SK-MEL-5 (cell line): ENCODE results near the gene NUDT16L1. TPM values are rescaled to one million over a fixed set of nuclear protein-coding genes. Genes with fewer than 3 reads are reported as not detected.
"Not testable (repeated sequence)": the region's sequence is repeated elsewhere in the genome, so short reads cannot be mapped to it uniquely, and the experiment has no call there.

Experiments
- DNase-seq: peaks from one replicate; pipeline ENCODE4 v3.0.0-alpha.2; 2016; ENCODE audit warnings: low read depth, low spot score
- in situ Hi-C: cut with HindIII; loops from 2 replicates; pipeline ENCODE4 v1.10.0; 2016; ENCODE audit warnings: low sequenced_read_pairs, high pct_unique_total_duplicates, low pct_unique_long_range_greater_than_20kb
- polyA plus RNA-seq, 2 experiments: library from polyadenylated mRNA; depleted of rRNA; stranded (reverse); fragments of >200 nt; gene quantifications; 2 replicates each; pipeline ENCODE4 v1.2.3, GENCODE V29; 2015
- total RNA-seq: library from RNA; depleted of rRNA; stranded (reverse); fragments of >200 nt; shearing (Covaris generic); gene quantifications from 2 replicates; pipeline ENCODE4 v1.2.3, GENCODE V29; 2014; rRNA removed

Gene NUDT16L1
- 27.6 and 28.8 TPM in 2 replicates for total RNA-seq
- polyA plus RNA-seq (2015; cell fraction: cytosol; rRNA removed): 28.1 and 33.7 TPM in 2 replicates
- polyA plus RNA-seq (2015; cell fraction: nucleus; rRNA removed): 11.0 and 12.4 TPM in 2 replicates

DNA sequence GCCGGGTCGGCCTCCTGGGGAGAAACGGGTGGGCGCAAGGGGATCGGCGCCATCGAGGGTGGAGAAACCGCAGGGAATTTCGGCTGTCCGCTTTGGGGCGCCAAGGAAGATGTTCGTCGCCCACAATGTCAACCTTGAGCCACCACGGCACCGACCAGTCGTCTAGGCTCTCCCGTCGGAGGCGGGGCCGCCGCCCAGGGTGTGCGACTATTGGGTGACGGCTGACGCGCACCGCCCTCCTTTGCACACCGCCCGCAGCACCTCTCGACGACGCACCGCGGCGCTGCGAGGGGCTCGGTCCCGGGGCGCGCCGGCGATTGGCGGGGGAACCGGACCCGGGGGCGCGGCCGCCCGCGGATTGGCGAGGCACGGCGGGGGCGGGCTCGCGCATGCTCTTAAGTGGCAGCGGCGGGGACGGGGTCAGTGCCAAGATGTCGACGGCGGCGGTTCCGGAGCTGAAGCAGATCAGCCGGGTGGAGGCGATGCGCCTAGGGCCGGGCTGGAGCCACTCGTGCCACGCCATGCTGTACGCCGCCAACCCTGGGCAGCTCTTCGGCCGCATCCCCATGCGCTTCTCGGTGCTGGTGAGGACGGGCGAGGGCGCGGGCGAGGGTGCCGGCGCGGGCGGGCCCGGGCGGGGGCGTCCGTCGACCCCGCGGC, at the start of gene NUDT16L1:
Gene NUDT16L1 (plus strand): TSS at position 267 of the 660 bp plus-strand sequence. CDS start 165 bp downstream, at position 432.
- peak; percentile 91 for DNase-seq
- in situ Hi-C loops: no loop called here

DNA sequence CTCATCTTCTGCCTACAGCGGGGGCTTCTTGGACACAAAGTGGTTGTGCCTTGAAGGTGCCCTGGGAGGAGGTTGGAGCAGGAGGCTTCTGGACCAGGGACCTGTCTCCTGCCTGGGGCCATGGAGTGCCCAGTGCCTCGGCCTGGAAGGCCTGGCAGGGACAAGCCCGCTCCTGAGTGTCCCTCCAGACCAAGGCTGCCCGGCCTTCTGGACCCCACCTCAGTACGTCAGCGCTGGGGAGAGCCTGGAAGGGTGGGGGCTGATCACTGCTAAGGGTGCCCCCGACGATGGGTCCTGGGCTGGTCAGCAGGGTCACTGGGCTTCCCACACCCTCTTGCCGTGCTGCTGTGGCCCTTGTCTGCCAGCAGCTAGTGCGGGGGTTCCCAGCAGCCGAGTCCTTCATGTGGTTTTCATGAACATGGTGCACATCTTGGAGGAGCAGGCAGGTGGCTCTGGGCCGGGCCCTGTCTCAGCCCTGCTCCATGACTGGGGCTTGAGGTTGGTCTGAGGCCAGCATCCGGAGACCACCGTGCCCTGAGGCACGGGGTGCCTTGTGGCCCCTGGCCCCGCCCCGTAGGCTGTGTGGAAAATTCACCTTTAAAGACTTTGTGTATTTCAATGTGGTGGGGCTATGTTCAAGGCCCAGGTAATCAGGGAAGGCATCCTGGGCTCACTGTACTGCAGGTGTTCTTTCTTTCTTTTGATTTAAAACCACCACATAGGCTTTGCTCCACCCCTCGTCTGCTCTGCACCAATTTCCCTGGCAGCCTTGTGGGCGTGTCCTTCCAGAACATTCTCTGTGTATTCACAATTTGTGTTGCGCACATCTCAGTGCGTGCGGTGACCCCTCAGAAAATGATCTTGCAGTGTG, 46.4 kb upstream of the NUDT16L1 start:
- no peak for DNase-seq
- in situ Hi-C loops: no loop called here

DNA sequence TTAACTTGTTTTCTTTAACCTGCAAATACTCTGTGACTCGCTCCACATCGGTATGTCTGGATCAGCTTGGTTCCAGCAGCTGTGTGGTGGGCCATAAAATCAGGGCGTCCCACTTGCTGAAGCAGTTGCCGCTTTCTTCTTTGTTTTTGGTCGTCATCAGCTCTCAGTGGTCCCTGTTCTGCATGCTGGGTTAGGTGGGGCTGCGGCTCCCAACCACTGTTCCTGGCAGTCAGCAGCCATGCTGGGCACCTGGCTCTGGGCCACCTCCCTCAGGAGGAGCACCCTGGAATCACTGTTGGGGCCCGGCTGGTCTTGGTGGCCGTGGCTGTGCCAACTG, 45.8 kb upstream of the NUDT16L1 start:
- in situ Hi-C loops: no loop called here
- no peak for DNase-seq

DNA sequence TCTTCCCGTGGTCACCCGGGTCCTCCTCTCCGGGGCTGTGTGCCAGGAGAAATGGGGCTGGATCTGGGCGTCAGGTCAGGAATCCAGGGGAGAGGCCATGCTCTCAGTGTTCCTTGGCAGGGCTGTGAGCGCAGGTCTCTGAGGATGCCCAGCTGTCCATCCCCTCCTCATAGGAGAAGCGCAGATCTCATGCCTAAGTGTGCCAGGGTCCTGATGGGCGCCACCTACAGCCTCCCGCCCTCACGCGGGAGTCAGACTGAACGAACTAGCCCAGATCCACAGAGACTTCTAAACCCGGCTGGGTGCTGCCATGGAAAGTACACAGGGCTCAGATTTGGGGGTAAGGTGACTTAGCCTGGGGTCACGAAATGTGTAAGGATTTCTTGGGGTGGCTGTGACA, 44.4 kb upstream of the NUDT16L1 start:
- in situ Hi-C loops: no loop called here
- no peak for DNase-seq

DNA sequence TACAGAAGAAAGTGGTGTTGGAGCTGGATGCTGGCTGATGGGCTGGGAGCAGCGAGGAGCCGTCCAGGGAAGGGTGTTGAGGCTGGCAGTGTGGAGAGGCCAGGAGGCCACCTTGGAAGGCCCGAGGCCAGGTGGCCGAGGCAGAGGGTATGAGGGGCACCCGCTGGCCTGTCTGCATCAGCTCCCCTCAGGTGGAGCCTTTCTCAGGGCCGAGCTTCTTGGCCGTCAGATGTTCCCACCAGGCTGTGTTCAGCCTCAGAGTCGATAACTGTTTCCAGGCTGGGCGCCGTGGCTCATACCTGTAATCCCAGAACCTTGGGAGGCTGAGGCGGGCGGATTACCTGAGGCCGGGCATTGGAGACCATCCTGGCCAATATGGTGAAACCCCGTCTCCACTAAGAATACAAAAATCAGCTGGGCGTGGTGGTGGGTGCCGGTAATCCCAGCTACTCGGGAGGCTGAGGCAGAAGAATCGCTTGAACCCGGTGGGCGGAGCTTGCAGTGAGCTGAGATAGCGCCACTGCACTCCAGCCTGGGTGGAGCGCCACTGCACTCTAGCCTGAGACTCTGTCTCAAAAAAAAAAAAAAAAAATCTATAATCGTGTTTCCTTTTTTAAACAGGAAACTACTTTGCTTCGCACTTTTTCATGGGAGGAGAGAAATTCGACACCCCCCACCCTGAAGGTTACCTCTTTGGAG, 43.5 kb upstream of the NUDT16L1 start:
- in situ Hi-C loops: no loop called here
- no peak for DNase-seq

DNA sequence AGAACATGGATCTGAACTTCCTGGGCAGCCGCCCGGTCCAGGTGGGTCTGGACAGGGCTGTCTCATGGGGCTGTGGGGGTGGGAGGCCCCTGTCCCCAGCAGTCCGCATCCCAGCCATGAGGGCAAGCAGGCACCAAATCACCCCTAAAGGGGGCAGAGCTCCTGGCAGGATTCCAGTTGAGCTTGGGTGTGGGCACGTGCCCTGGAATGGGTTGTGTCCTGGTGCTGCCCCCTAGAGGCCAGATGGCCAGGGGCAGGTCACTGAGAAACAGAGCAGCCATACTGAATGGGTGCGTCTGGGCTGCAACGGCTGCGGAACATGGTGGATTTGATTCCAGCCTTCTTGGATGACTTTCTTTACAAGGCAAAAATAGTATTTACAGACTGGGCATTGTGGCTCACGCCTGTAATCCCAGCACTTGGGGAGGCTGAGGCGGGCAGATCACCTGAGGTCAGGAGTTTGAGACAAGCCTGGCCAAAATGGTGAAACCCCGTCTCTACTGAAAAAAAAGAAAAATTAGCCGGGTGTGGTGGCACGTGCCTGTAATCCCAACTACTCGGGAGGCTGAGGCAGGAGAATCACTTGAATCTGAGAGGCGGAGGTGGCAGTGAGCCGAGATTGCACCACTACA, 42.8 kb upstream of the NUDT16L1 start:
- peak; percentile 89 for DNase-seq
- in situ Hi-C loops: not testable (repeated sequence)

DNA sequence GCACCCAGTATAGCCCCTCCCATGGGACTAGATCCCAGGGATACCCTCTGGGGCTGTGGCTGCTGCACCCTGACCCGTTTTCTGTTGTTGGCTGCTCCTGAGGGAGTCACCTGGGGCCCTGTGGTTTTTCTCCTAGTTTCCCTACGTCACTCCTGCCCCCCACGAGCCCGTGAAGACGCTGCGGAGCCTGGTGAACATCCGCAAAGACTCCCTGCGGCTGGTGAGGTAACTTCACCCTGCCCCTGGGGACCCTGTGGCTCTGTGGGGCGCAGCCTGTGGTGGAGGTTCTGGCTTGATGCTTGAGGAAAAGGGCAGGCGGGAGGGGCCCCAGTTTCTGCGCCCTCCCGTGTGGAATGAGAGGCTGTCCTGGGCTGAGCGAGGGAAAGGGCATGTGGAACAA, 41.5 kb upstream of the NUDT16L1 start:
- in situ Hi-C loops: no loop called here
- DNase-seq: no peak

DNA sequence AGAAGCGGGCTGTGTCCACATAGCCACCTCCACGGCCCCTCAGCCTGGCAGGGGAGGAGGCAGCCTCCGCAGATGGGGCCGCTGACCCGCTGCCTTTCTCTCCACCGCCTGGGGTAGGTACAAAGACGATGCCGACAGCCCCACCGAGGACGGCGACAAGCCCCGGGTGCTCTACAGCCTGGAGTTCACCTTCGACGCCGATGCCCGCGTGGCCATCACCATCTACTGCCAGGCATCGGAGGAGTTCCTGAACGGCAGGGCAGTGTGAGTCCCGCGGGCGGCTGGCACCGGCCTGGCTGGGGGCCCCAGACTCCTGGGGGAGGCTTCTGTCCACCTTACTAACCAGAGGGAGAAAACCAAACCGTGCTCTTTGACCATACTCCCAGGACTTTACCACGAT, 40.8 kb upstream of the NUDT16L1 start:
- DNase-seq: no peak
- in situ Hi-C loops: no loop called here

DNA sequence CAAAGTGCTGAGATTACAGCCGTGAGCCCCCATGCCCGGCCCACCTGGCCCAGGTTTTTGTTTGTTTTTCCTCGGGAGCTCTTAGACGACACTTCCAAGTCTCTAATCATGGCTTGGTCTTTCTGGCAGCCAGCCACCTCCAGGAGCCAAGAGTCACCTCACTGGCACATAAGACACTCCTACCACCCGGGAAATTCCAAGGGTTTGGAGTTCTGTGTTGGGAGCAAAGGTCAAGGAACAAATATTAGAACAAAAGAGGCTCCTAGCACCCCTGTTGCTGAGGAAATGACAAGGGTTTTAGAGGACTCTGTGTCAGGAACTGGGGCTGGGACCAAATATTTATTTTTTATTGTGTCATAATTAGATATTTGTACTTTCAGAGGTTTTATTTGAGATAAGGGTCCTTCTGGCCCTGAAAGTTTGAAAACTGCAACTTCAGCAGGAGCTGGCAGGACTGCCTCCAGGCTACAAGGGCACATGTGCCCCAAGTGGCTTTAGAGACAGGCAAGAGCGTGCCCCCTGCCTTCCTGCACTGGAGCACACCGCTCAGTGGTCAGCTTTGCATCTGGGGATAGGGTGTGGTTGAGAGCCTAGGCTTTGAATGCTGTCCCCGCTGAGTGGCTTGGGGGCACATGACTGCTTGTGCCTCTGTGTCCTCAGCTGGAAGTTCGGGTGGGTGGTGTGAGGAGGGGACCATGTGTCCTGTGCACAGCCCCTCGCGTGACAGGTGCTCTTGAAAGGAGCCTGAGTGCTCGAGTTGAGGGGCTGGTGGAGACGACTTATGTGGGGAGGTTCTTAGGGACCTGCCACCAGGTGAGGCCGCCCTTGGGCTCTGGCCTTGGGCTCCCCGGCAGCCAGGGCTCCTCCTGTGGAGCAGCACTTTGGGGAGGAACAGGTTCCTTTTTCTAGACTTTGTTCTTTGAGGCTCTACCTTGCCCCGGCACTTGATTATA, 39.1 kb upstream of the NUDT16L1 start:
- DNase-seq: no peak
- in situ Hi-C loops: no loop called here

DNA sequence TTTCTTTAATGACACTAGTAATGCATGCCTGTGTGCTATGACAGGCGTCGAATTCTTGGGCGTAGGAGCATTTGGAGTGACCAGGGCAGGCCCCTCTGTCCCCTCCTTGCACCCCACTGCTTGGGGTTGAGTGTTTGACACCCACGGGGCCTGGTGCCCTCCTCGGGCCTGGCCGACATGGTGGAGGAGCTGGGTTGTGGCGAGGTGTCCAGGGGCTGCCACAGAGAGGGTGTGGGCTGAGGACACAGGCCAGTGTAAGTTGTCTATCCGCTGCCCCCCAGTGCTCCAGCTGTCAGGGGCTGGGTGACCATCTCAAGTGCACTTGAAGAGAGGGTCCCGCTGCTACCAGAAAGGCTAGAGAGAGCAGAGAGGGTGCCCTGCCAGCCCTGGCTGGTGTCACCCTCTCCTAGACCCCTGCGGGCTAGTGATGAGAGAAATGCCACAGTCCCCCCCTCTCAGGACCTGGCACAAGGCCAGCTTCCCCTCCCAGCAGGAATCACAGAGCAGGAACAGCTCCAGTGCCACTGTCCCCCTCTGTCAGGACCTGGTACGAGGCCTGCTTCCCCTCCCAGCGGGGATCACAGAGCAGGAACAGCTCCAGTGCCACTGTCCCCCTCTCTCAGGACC, 38.3 kb upstream of the NUDT16L1 start:
- in situ Hi-C loops: no loop called here
- DNase-seq: no peak

DNA sequence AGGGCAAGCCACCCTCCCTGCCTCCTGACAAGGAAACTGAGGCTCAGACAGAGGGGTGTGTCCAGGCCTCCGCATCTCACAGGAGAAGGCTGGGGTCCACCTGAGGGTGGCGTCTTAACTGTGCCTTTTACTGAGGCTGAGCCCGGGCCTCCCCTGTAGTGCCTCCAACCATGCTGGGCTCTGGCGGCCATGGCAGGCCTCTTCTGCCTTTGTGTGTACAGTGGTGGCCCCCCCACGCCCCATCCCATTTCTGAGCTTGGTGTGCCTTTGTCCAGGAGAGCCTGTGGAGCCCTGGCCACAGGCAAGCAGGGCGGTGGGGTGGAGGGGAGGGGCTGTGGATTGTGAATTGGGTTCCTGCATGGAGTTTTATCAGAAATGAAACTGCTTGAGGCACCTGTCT, 37.6 kb upstream of the NUDT16L1 start:
- in situ Hi-C loops: no loop called here
- no peak for DNase-seq

DNA sequence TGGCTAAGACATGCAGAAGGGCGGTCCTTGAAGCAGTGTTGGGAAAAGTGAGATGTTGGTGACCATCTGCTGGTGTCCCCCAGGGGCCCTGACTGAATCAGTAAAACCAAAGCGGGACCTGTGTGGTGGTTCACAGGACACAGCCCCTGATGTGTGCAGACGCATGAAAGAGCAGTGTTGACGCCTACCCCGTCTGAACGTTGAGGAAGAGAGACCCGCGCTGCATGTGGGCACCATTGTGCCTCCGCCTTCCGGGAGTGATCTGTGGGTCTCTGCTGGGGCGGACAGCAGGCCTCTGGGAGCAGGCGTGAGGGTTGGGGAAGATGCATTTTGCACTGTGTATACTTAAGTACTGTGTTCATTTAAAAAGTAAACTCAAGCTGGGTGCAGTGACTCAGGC, 37.1 kb upstream of the NUDT16L1 start:
- DNase-seq: no peak
- in situ Hi-C loops: no loop called here

DNA sequence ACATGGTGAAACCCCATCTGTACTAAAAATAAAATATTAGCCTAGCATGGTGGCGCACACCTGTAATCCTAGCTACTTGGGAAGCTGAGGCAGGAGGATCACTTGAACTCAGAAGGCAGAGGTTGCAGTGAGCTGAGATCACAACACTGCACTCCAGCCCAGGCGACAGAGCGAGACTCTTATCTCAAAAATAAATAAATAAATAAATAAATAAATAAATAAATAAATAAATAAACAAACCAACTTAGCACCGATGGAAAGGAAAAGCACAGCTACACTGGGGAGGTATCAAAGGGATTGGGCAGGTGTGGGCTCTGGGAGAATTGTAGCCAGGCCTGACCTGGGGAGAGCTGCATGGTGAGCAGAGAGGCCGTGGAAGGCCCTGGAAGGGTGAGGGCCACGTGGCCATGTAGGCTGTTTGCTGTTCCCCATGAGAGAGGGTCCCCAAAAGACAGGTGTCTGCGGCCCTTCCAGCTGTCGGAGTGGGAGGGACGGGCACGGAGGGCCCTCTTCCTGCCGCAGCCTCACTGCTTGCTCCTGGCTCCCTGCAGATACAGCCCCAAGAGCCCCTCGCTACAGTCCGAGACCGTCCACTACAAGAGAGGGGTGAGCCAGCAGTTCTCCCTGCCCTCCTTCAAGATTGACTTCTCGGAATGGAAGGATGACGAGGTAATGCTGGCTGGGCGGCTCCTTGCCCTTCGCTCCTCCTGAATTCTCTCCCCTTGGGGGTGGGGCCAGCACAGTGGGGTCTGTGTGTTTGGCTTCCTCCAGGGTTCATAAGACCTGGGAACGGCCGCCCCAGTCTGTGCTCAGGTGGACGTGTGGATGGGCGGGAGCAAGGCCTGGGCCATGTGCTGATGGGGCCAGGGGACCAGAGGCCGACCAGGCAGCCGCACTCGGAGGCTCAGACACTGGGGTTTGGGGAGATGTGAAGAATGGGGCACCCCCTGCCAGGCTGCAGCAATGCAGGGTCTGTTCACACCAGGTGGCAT, 36.4 kb upstream of the NUDT16L1 start:
- DNase-seq: no peak
- in situ Hi-C loops: no loop called here

DNA sequence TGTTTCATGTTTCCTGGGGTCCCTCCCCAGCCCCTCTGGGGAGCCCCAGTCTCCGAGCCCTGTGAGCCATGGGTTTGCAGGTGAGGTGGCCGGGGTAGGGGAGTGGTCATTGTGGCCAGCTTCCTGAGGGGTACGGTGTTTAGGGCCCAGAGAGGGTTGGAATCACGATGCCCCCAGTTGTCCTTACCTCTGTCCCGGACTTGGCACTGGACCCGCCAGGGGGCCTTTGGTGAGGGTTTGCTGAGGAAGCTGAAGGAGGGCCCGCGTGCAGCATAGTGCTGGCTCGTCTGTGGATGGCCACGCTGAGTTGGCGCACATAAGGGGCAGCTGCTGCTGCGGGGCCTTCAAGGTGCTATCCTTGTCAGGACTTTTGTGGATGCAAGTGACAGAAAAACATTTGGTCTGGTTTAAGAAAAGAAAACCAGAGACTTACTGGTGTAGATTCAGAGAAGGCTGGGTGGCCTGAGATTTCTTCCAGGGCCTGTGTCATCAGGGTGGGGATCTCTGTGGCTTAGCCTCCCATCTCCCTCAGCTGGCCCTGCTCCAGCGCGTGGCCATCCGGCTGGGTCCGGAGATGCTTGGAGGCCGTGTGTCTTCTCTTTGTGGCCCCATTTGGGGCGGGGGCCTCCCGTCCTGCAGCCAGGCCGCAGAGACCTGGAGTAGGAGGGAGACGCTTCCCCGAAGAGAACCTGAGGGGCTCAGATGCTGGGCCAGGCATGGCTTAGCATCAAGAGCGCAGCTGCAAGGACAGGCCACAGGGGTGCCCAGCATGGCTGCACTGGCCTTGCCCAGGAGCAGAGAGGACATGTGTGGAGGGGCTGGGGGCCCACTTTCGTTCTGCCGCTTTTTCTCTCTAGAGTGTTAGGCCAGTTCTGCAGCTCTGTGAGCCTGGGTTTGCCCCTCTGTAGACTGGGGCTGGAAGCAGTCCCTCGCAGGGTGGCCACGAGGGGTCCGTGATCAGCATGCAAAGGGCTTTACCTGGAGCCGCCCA, 33.7 kb upstream of the NUDT16L1 start:
- no peak for DNase-seq
- in situ Hi-C loops: no loop called here
